Psoas muscle (tissue), 8 donors: ENCODE results near the gene TPP1. TPM values are rescaled to one million over a fixed set of nuclear protein-coding genes. Genes with fewer than 3 reads are reported as not detected.

Source experiments
- ATAC-seq, 4 donors: fragments of 200-7000 bp; cut with Tn5 transposase; one replicate each; pipeline ENCODE4 v1.9.1; 2020; ENCODE audit warnings: moderate library complexity in 3 of 4, mild to moderate bottlenecking in 2 of 4
- DNase-seq, 2 donors: peaks; one replicate each; pipeline ENCODE4 v3.0.0-alpha.2; 2020
- H3K27ac ChIP-seq: fragments of 200-600 bp; one replicate; pipeline ENCODE4 v1.8.0; 2022
- H3K27me3 ChIP-seq, 3 donors: fragments of 200-600 bp in 1 of 3; one replicate each; pipeline versions ENCODE4 v1.6.1 to v1.8.0; 2013 to 2022; ENCODE audit warnings: low read length in 2 of 3, mild to moderate bottlenecking in 2 of 3, moderate library complexity in 1 of 3; ENCODE audit not compliant: insufficient read depth in 3 of 3
- H3K36me3 ChIP-seq, 2 donors: fragments of 200-600 bp in 1 of 2; one replicate each; pipeline versions ENCODE4 v1.6.1 to v1.8.0; 2013 to 2022; ENCODE audit warnings: low read depth in 1 of 2, mild to moderate bottlenecking in 1 of 2, moderate library complexity in 1 of 2; ENCODE audit not compliant: insufficient read depth in 1 of 2
- H3K4me1 ChIP-seq: fragments of 200-600 bp; one replicate; pipeline ENCODE4 v1.8.0; 2022
- H3K4me3 ChIP-seq: fragments of 200-600 bp; one replicate; pipeline ENCODE4 v1.8.0; 2022; ENCODE audit warnings: mild to moderate bottlenecking
- H3K9me3 ChIP-seq: fragments of 200-600 bp; one replicate; pipeline ENCODE4 v1.8.0; 2022
- WGBS, 3 donors: extraction: QIAGEN DNeasy Blood & Tissue Kit; methylation state at CpG; one replicate each; pipeline versions ENCODE4 v1.1.6 to v1.1.7; 2013; 5-methylcytosine and 5-hydroxymethylcytosine counted together
- intact Hi-C, 2 donors: fragments of 100-400 bp; cut with DNase I; formaldehyde crosslinking; loops; one replicate each; pipeline versions ENCODE4 v1.11.0 to v1.14.2; 2022
- polyA plus RNA-seq, 3 donors: library from polyadenylated mRNA; stranded (reverse); fragments of 200-250 nt; gene quantifications; one replicate each; pipeline ENCODE4 v1.2.3, GENCODE V29; 2013
- total RNA-seq, 4 donors: library from RNA; stranded (reverse); fragmentation: NEBNext Ultra II Directional in 2 of 4; extraction: Animal tissue kit (Norgen Biotek cat#: 25700) in 2 of 4; gene quantifications; one replicate each; pipeline versions ENCODE4 v1.2.1 to v1.2.4, GENCODE V29; 2021 to 2023
- TF ChIP-seq, protein P1 (sequence below): fragments of 200-600 bp; IDR thresholded peaks from one replicate; pipeline ENCODE4 v1.8.0; 2022; ENCODE audit warnings: antibody characterized with exemption
- donor health status: healthy with polysubstance abuse.
- donor health status: DM: no; HTN: no; CAD: no; lungs with moderate emphysema.
- donor health status: Bipolar disorder and iron deficiency.
- donor health status: healthy.
- donor health status: DM: yes; HTN: yes; CAD: no.
- donor health status: DM: no; HTN: no; CAD: no.
- donor health status: DM: no; HTN: no; CAD: no.
- donor health status: DM: yes; HTN: yes; CAD: no.

Gene TPP1
- total and polyA plus RNA-seq, 7 donors, result 11.8 to 50.2 (median 30.0) TPM

DNA sequence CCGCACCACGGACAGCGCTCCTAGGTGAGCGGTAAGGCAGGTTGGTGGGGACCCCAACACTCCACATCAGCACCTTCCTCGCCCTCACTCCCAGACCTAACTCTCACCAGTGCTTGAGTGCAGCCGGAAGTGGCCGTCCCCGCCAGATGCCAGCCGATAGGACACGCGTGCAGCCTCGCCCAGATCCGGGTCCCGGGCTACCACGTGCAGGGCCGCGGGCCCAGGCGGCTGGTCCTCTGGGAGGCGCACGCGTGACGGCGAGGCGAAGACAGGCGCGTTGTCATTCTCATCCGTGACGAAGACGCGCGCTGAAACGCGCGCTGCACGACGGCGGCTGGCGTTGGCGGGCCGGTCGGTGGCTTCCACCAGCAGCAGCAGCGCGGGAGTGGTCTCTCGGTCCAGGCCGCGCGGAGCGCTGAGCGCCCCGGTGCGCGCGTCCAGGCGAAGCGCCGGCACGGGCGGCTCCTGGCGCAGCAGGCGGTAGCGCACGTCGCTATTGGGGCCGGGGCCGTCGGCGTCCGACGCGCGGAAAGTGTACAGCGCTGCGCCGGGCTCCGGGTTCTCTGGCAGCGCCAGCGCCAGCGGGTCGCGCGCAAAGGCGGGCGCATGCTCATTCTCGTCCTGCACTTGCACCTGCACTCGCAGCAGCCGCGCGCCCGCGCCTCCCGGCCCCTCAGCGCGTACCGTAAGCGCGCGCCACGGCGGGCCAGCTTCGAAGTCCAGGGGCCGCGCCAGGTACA lies 10.8 kb upstream of the TPP1 start:
- DNase-seq, result peak in 1 of 2 donors; percentile 53
- intact Hi-C loops, result no loop called here

DNA sequence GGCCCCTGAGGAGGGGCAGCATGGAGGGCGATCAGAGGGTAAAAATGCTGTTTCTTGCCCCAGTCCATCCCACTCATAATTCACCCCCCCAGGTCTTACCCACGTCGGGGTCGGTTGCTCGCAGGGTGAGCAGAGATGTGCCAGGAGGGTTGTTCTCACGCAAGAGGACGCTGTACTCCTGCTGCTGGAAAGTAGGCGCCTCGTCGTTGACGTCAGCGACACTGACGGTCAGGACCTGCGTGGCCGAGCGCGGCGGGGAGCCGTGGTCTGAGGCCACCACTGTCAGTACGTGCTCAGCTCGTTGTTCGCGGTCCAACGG lies 10.3 kb upstream of the TPP1 start:
- 92 to 95% (median 92%) methylated on average over 24 of the region's 24 CpGs for WGBS, 3 donors
- Histone ChIP-seq H3K27me3 (no peaks in the 10 kb centered on the region), H3K4me3 (no peak overlapping the region), H3K27ac (no peak overlapping the region), H3K4me1 (no peaks in the 10 kb centered on the region), H3K9me3 (no peaks in the 10 kb centered on the region), H3K36me3 (peaks cover 0 to 31% of the 10 kb centered on the region in 2 donors)
- intact Hi-C loops, result no loop called here
- ATAC-seq, result no peak
- no peak for DNase-seq
- TF ChIP-seq, protein P1, sequence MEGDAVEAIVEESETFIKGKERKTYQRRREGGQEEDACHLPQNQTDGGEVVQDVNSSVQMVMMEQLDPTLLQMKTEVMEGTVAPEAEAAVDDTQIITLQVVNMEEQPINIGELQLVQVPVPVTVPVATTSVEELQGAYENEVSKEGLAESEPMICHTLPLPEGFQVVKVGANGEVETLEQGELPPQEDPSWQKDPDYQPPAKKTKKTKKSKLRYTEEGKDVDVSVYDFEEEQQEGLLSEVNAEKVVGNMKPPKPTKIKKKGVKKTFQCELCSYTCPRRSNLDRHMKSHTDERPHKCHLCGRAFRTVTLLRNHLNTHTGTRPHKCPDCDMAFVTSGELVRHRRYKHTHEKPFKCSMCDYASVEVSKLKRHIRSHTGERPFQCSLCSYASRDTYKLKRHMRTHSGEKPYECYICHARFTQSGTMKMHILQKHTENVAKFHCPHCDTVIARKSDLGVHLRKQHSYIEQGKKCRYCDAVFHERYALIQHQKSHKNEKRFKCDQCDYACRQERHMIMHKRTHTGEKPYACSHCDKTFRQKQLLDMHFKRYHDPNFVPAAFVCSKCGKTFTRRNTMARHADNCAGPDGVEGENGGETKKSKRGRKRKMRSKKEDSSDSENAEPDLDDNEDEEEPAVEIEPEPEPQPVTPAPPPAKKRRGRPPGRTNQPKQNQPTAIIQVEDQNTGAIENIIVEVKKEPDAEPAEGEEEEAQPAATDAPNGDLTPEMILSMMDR, result no peak

More for the DNA sequence above, 10.8 kb upstream of the TPP1 start:
- ATAC-seq, result no peak
- Histone ChIP-seq H3K9me3 (no peaks in the 10 kb centered on the region), H3K4me3 (no peak overlapping the region), H3K36me3 (peaks cover 0 to 31% of the 10 kb centered on the region in 2 donors), H3K27ac (no peak overlapping the region), H3K4me1 (no peaks in the 10 kb centered on the region), H3K27me3 (no peaks in the 10 kb centered on the region)
- WGBS, 3 donors, result 78 to 84% (median 83%) methylated on average over 95 to 102 of the region's 102 CpGs
- TF ChIP-seq, protein P1, result no peak

DNA sequence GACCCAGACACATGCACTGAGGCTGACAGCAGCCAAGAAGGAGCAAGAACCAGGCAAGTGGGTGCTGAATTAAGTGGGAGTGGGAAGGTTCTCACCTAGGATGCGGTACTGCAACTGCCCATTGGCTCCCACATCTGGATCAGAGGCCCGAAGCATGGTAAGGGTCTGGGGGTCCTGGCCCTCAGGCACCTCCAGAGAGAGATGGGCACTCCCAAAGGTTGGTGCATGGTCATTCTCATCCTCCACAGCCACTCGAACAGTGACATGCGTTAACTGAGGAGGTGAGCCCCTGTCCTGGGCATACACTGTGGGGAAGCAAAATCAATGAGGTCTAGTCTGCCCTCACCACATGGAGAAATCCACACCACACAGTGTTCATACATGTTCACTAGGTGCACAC lies 9.3 kb upstream of the TPP1 start:
- Histone ChIP-seq H3K4me3 (no peak overlapping the region), H3K27ac (no peak overlapping the region), H3K4me1 (no peaks in the 10 kb centered on the region), H3K36me3 (peaks cover 0 to 31% of the 10 kb centered on the region in 2 donors), H3K9me3 (no peaks in the 10 kb centered on the region), H3K27me3 (no peaks in the 10 kb centered on the region)
- intact Hi-C loops, result no loop called here
- DNase-seq, result no peak
- WGBS, 3 donors, result 92 to 98% (median 96%) methylated on average over 4 of the region's 4 CpGs
- TF ChIP-seq, protein P1, result no peak
- no peak for ATAC-seq

DNA sequence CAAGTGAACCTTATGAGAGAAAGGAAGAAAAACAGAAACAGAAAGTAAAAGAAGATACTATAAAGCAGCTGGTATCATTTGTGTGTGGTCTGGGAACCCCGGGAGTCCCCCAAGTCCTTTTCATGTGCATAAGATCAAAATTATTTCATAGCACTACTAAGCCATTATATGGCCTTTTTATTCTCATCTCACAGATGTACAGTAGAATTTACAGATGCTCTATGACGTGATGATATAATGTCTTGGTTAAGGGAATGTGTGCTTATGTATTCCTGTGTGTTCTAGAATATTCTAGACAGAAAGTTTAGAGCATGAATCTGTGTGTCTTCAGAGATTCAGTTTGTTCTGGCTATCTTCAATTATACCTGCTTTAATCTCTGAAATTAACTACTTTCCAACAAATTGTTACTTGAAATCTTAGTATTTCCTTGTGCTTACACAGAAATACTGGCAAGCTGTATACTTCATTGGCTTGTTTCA lies 8.6 kb upstream of the TPP1 start:
- Histone ChIP-seq H3K9me3 (no peaks in the 10 kb centered on the region), H3K27ac (no peak overlapping the region), H3K36me3 (peaks cover 0 to 27% of the 10 kb centered on the region in 2 donors), H3K27me3 (no peaks in the 10 kb centered on the region), H3K4me1 (no peaks in the 10 kb centered on the region), H3K4me3 (no peak overlapping the region)
- TF ChIP-seq, protein P1, result no peak
- WGBS, 3 donors, result 54 to 69% (median 62%) methylated on average over 2 of the region's 2 CpGs
- intact Hi-C loops, result no loop called here
- DNase-seq (no peak), ATAC-seq (no peak)
